DND-41 (cell line): ENCODE measurements around the gene BCL2A1.

Experiments used
- CTCF ChIP-seq: IDR thresholded peaks from 2 replicates; pipeline ENCODE4 v1.5.1; 2012; ENCODE audit warnings: borderline replicate concordance, low read length, moderate library complexity, mild to moderate bottlenecking; ENCODE audit not compliant: poor library complexity, severe bottlenecking; ENCODE audit errors: extremely low read depth
- EZH2 ChIP-seq: IDR thresholded peaks from 3 replicates; pipeline ENCODE4 v1.6.1; 2012; ENCODE audit warnings: borderline replicate concordance, low read depth, mild to moderate bottlenecking, moderate library complexity, low read length, inconsistent platforms; ENCODE audit not compliant: severe bottlenecking

DNA sequence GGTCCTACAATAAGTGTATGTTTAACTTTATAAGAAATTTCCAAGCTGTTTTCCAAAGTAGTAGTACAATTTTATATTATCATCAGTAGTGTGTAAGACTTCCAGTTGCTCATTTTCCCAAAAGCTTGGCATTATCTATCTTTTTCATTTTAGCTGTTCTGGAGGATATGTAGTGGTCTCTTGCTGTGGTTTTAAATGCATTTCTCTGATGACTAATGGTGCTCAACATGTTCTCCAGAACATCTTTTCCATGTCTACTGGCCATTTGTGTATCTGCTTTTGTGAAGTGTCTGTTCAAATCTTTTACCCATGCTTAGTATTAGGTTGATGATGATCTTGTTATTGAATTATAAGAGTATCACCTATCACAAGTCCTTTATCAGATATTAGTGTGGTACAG lies 13.3 kb downstream of the BCL2A1 start:
- TF ChIP-seq CTCF: no peak
- TF ChIP-seq EZH2: no peak
